H1 (cell line): ENCODE measurements around the gene ZSWIM6.
"Not testable (repeated sequence)": the region's sequence is repeated elsewhere in the genome, so short reads cannot be mapped to it uniquely, and the experiment has no call there.

Experiments used
- CTCF ChIP-seq, 3 experiments: IDR thresholded peaks; 1 replicate in 2 of 3; 2 replicates in 1 of 3; pipeline versions ENCODE4 v1.5.1 to v1.6.1; 2011; ENCODE audit warnings: low read length in 3 of 3, mild to moderate bottlenecking in 3 of 3, inconsistent platforms in 2 of 3, low read depth in 1 of 3, moderate library complexity in 1 of 3; ENCODE audit not compliant: insufficient read depth in 1 of 3; ENCODE audit errors: control extremely low read depth in 1 of 3
- MAX ChIP-seq: IDR thresholded peaks from 2 replicates; pipeline ENCODE4 v1.6.1; 2012; ENCODE audit warnings: inconsistent platforms
- POLR2A ChIP-seq, 2 experiments: IDR thresholded peaks; 1 replicate in 1 of 2; 2 replicates in 1 of 2; pipeline ENCODE4 v1.6.1; 2011; ENCODE audit warnings: low read depth in 2 of 2, low read length in 2 of 2, mild to moderate bottlenecking in 2 of 2; ENCODE audit errors: control extremely low read depth in 1 of 2
- POLR2AphosphoS5 ChIP-seq: IDR thresholded peaks from 2 replicates; pipeline ENCODE4 v1.6.1; 2011; ENCODE audit warnings: low read depth, low read length
- RFX5 ChIP-seq: IDR thresholded peaks from 2 replicates; pipeline ENCODE4 v1.6.1; 2011; ENCODE audit warnings: low read depth, low read length, improper control_type of control experiment, borderline replicate concordance

GRCh38 chr5:61406497-61406896 is 74.4 kb downstream of the ZSWIM6 start:
- not testable (repeated sequence) for TF ChIP-seq CTCF (IDR thresholded peaks at IDR 0.05; ENCODE audit: control extremely low read depth in 1 of 3, insufficient read depth in 1 of 3, low read depth in 1 of 3, low read length in 3 of 3); POLR2AphosphoS5; RFX5; MAX; POLR2A (IDR thresholded peaks at IDR 0.05; ENCODE audit: control extremely low read depth in 1 of 2, low read depth in 2 of 2, low read length in 2 of 2)
